ENCODE data around the gene RECQL5.

GRCh38 chr17:75697651-75698291, 30.8 kb upstream of the RECQL5 start:
- TF ChIP-seq POLR2A (IDR thresholded peaks at IDR 0.05; ENCODE audit: low read length) (no peak), GATA1 (IDR thresholded peaks at IDR 0.05; ENCODE audit: low read depth, low read length) (no peak)
